ENCODE results near the gene RIT1.
A peak's percentile ranks its signal among the peaks of the same experiment; 100 is the strongest.

The RIT1 gene

DNA sequence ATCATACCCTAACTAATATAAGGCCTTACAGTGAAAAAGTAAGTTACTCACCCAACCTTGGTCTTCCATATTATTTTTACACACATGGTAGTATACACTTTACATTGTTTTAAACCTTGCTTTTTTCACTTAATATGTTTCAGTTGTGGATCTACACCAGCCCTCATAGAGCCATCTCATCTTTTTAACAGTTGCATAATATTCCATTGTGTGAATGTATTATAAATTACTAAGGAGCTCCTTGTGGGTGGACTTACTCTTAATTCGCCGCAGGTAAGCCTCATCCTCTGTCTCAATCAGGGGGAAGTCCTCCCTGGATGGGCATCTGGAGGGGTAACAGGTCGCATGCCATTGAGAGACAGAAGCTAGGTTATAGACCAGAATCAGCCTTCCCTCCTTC is 43.5 kb upstream of the RIT1 start:
- Histone ChIP-seq H4K20me1 (ENCODE audit: insufficient read depth, low read length) (no peaks in the 10 kb centered on the region), H3K79me2 (ENCODE audit: low read length) (peaks cover 94% of the 10 kb centered on the region), H3K4me2 (ENCODE audit: low read depth, low read length) (no peak overlapping the region), H2AFZ (ENCODE audit: low read length) (no peak overlapping the region), H3K9me3 (replicated peaks; ENCODE audit: insufficient read depth, low read length) (no peaks in the 10 kb centered on the region), H3K4me3 (ENCODE audit: low read length) (no peak overlapping the region), H3K4me1 (ENCODE audit: low read length) (peaks cover 28% of the 10 kb centered on the region), H3K9ac (ENCODE audit: low read length) (no peak overlapping the region), H3K9me2 (replicated peaks; ENCODE audit: insufficient read depth, low read length) (no peaks in the 10 kb centered on the region), H3F3A (ENCODE audit: insufficient read depth, low read length) (peaks cover 53% of the 10 kb centered on the region), H3K27ac (ENCODE audit: low read length) (no peak overlapping the region), H3K27me3 (replicated peaks; ENCODE audit: insufficient read depth, low read length) (no peaks in the 10 kb centered on the region), H3K36me3 (replicated peaks; ENCODE audit: insufficient read depth, low read length) (peaks cover 58% of the 10 kb centered on the region)
- no peak for DNase-seq
- TF ChIP-seq, protein P1, sequence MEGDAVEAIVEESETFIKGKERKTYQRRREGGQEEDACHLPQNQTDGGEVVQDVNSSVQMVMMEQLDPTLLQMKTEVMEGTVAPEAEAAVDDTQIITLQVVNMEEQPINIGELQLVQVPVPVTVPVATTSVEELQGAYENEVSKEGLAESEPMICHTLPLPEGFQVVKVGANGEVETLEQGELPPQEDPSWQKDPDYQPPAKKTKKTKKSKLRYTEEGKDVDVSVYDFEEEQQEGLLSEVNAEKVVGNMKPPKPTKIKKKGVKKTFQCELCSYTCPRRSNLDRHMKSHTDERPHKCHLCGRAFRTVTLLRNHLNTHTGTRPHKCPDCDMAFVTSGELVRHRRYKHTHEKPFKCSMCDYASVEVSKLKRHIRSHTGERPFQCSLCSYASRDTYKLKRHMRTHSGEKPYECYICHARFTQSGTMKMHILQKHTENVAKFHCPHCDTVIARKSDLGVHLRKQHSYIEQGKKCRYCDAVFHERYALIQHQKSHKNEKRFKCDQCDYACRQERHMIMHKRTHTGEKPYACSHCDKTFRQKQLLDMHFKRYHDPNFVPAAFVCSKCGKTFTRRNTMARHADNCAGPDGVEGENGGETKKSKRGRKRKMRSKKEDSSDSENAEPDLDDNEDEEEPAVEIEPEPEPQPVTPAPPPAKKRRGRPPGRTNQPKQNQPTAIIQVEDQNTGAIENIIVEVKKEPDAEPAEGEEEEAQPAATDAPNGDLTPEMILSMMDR (IDR thresholded peaks at IDR 0.05; ENCODE audit: low read length), result no peak
- TF ChIP-seq EZH2 (optimal IDR thresholded peaks at IDR 0.05; ENCODE audit: low read depth, low read length), result no peak
- TF ChIP-seq EZH2phosphoT487 (IDR thresholded peaks at IDR 0.05; ENCODE audit: low read length), result no peak

DNA sequence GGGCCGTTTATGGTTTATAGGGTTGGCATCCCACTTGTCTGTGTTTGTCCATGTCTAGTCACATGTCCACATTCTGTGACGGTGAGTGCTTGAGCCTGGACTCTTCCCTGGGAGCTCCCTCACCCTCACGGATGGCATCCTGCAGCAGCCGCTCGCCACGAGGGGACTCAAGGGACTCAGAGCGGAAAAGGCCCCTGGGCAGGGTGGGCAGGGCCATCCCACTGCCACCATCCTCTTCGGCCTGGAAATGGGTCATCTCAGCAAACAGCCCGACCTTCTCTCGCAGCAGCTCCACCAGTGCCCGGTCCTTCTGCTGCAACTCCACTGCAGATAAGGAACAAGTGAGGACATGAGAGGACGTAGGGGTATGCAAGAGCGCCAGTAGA is 41.3 kb upstream of the RIT1 start:
- Histone ChIP-seq H3K9me2 (replicated peaks; ENCODE audit: insufficient read depth, low read length) (no peaks in the 10 kb centered on the region), H2AFZ (ENCODE audit: low read length) (no peak overlapping the region), H3K36me3 (replicated peaks; ENCODE audit: insufficient read depth, low read length) (peaks cover 48% of the 10 kb centered on the region), H3K4me3 (ENCODE audit: low read length) (no peak overlapping the region), H3K4me1 (ENCODE audit: low read length) (peaks cover 41% of the 10 kb centered on the region), H3K27me3 (replicated peaks; ENCODE audit: insufficient read depth, low read length) (no peaks in the 10 kb centered on the region), H3K4me2 (ENCODE audit: low read depth, low read length) (no peak overlapping the region), H3F3A (ENCODE audit: insufficient read depth, low read length) (peaks cover 59% of the 10 kb centered on the region), H3K9me3 (replicated peaks; ENCODE audit: insufficient read depth, low read length) (no peaks in the 10 kb centered on the region), H3K79me2 (ENCODE audit: low read length) (peaks cover 81% of the 10 kb centered on the region), H3K9ac (ENCODE audit: low read length) (no peak overlapping the region), H4K20me1 (ENCODE audit: insufficient read depth, low read length) (no peaks in the 10 kb centered on the region), H3K27ac (ENCODE audit: low read length) (no peak overlapping the region)
- no peak for TF ChIP-seq EZH2phosphoT487 (IDR thresholded peaks at IDR 0.05; ENCODE audit: low read length)
- TF ChIP-seq EZH2 (optimal IDR thresholded peaks at IDR 0.05; ENCODE audit: low read depth, low read length), result no peak
- TF ChIP-seq, protein P1 (IDR thresholded peaks at IDR 0.05; ENCODE audit: low read length), result no peak
- no peak for DNase-seq

DNA sequence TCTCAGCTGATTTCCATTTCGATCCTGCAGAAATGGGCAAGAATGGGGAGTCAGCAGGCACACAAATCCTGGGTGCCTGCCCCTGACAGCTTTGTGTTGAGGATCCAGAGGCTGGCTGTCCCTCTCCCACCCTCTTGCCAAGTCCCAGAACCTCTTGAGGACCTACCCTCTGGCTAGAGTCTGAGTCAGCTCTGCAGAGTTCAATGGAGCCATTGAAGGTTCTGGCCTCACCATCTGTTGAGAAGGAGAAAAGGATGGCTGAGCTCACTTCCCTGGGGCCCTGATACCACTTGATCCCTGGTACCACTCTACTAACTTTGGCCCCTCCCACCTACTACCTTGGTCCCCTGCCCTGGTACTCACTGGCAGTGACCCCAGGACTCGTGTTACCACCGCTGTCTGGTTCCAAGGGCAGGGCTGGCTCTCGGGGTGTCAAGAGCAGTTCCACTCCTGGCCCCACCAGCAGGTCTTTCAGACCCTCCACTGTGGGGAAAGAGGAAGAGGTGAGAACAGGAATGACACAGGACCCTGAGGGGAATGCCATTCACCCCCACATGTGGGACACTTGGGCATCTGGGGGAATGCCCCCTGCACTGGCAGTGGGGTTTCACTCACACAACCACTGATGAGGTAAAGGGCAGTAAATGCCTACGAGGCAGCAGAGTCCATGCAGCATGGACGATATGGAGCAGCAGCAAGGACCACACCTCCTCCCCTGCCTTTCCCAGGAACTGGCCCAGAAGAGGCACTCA is 40.8 kb upstream of the RIT1 start:
- Histone ChIP-seq H3F3A (ENCODE audit: insufficient read depth, low read length) (peaks cover 60% of the 10 kb centered on the region), H3K4me3 (ENCODE audit: low read length) (no peak overlapping the region), H3K9me3 (replicated peaks; ENCODE audit: insufficient read depth, low read length) (no peaks in the 10 kb centered on the region), H3K36me3 (replicated peaks; ENCODE audit: insufficient read depth, low read length) (peaks cover 47% of the 10 kb centered on the region), H3K4me2 (ENCODE audit: low read depth, low read length) (no peak overlapping the region), H2AFZ (ENCODE audit: low read length) (no peak overlapping the region), H3K9me2 (replicated peaks; ENCODE audit: insufficient read depth, low read length) (no peaks in the 10 kb centered on the region), H3K27ac (ENCODE audit: low read length) (peak overlapping the region; percentile 12; the same call in 1 of the 2 replicates), H3K79me2 (ENCODE audit: low read length) (peaks cover 75% of the 10 kb centered on the region), H4K20me1 (ENCODE audit: insufficient read depth, low read length) (no peaks in the 10 kb centered on the region), H3K27me3 (replicated peaks; ENCODE audit: insufficient read depth, low read length) (no peaks in the 10 kb centered on the region), H3K9ac (ENCODE audit: low read length) (no peak overlapping the region), H3K4me1 (ENCODE audit: low read length) (peaks cover 47% of the 10 kb centered on the region)
- TF ChIP-seq, protein P1 (IDR thresholded peaks at IDR 0.05; ENCODE audit: low read length), result no peak
- no peak for TF ChIP-seq EZH2 (optimal IDR thresholded peaks at IDR 0.05; ENCODE audit: low read depth, low read length)
- no peak for TF ChIP-seq EZH2phosphoT487 (IDR thresholded peaks at IDR 0.05; ENCODE audit: low read length)
- DNase-seq, result no peak

Measured in MM.1S (cell line).